Stimulated activated CD8-positive, alpha-beta memory T cell treated with anti-CD3 and anti-CD28 coated beads, Interleukin-7, amount 100 ng/mL, for 24 hours (primary cell): ENCODE results near the gene RPTOR.
"Not testable (repeated sequence)": the region's sequence is repeated elsewhere in the genome, so short reads cannot be mapped to it uniquely, and the experiment has no call there.

ENCODE experiments used
- DNase-seq: peaks from one replicate; pipeline ENCODE4 v3.0.0-alpha.2; 2020; ENCODE audit warnings: low read depth

Gene RPTOR

DNA sequence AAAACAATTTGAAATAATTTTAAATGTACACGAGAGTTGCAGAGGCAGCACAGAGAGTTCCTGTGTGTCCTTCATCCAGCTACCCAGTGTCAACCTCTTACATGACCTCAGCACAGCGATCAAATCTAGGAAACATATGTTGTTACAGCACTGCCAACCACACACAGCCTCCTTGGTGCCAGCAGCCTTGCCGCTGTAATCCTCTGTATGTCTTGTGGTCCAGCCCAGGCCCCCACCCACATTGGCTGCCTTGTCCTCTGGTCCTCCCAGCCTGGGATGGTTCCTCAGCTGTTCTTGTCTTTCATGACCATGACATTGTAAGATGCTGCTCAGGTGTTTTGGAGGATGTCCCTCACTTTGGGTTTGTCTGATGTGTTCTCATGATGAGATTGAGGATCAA, 178.0 kb downstream of the RPTOR start:
- no peak for DNase-seq

DNA sequence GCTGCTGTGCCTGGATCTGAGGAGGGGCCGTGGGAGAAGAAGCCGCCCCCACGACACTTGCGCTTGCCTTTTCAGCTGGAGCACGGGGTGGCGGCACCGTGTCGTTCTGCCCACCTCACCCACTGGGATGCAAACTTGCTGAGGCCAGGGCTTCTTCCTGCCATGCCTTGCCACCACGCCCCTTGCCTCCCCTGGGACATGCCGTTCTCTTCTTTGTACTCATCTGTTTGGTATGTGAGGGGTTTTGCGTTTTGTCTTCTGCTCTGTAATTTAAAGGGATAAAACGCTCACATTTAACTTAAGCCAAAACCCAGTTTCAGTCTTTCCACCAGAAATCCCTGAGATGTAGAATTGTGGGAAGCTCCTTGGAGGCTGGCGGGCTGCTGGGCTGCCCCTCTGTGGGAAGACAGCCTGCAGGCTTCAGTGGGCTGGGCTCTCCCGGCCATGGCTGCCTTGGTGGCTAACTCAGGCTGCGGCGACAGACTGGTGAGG, 180.2 kb downstream of the RPTOR start:
- no peak for DNase-seq

DNA sequence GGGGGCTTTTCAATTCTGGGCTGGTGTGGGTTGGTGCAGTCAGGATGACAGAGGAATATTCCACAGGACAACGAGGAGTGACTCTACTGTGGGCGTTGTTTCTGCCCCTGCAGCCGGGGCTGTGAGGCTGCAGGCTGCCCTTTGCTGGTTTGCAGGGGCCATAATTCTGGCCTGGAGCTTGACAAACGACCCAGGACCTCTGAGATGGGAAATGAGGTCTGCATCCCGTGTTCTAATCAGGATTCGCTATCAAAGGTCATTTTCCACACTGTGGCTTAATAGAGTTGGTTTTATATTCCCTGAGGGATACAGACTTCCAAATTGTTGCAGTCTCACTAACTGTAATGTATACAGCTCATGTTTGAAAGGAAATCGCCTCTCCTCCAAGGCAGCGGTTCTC, 180.9 kb downstream of the RPTOR start:
- DNase-seq: no peak

DNA sequence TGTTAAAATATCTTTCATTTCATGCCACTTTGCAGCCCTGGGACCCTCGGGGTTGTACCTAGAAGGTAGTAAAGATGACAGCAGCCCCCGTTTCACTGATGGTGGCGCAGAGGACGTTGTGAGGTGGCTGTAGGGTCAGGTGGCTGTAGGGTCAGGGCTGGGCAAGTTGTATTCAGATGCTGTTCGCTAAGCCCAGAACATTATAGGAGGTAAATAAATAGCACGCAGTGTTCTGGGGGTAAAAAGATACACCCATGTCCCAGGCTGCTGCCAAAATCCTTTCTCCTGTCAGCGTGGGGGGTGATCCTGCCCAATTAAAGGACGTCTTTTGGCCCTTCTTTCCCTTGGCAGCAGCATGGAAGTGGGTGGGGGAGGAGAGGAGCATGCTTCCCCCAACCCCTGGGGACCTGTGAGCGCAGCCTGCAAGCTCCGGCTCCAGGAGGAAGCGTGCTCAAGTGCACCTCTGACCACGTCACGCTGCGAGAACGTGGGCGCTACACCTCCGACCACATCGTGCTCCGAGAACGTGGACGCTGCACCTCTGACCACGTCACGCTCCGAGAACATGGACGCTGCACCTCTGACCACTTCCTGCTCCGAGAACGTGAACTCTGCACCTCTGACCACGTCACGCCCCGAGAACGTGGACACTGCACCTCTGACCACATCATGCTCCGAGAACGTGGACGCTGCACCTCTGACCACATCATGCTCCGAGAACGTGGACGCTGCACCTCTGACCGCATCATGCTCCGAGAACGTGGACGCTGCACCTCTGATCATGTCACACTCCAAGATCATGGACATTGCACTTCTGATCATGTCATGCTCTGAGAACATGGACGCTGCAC, 182.1 kb downstream of the RPTOR start:
- DNase-seq: no peak

DNA sequence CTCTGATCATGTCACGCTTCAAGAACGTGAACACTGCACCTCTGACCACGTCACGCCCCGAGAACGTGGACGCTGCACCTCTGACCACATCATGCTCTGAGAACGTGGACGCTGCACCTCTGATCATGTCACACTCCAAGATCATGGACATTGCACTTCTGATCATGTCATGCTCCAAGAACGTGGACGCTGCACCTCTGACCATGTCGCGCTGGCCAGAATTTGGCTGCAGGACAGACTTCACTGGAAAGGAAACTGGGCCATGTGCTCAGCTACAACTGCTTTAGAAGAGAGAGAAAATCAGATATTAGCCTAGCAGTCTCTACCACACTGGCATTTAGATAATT, 182.7 kb downstream of the RPTOR start:
- no peak for DNase-seq

DNA sequence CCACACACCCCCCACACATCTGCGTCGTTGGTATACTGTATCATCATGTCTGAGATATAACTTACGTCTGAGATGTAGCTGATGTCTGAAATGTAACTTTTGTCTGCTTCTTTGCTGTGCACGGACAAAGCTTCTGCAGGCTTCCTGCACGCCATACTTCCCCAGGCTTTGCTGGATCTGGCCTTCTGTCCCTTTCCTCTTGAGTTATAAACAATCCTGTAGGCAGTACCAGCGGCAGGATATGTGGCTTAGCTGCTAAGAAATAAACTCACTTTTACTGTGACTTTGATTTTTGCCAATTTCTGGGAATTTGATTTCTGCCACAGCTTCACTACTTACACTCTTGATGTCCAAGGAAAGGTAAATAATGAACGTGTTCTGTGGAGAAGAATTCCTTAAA, 184.4 kb downstream of the RPTOR start:
- no peak for DNase-seq

DNA sequence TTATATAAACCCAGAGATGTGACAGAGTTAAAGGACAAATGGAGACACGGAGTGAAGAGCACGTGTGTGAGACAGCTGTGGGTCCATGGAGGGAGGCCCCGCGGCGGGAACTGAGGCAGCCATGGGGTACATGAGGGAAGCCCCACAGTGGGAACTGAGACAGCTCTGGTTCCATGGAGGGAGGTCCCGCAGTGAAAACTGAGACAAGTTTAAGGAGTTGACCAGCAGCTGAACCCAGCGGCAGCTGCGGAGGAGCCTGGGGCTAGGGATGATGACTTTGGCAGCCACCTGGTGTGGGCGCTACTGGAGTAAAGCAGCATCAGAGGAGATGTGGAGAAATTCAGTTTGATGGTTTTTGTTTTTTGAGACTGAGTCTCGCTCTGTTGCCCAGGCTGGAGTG, 185.1 kb downstream of the RPTOR start:
- DNase-seq: no peak

DNA sequence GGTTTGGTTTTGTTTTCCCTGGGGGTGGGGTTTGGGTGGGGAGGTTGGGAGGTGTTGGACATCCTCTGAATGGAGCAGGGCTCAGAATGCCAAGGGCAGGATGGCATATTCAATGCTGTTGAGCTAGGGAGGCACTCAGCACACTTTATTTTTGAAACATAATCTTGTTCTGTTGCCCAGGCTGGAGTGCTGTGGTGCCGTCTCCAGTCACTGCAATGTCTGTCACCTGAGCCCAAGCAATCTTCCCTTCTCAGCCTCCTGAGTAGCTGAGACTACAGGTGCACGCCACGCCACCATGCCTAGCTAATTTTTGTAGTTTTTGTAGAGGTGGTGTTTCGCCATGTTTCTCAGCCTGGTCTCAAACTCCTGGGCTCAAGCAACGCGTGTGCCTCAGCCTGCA, 186.1 kb downstream of the RPTOR start:
- DNase-seq: no peak

DNA sequence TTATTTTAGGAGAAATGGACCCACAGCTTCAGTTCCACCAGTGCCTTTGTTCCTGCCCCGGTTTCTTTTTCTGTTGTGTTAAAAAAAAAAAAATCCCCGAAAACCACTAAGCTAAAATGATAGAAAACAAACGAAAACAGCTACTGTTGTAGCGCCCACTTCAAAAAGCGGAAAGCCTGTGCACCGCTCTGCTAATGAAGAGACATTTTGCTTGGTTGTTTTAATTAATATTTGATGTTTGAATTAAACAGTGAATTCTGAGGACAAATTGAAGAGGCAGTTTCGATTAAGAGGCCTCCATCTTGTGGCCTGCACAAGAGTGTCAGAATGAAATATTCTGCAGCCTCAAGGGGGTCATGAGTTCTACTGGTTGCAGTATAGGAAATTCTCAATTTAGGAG, 186.7 kb downstream of the RPTOR start:
- DNase-seq: no peak

DNA sequence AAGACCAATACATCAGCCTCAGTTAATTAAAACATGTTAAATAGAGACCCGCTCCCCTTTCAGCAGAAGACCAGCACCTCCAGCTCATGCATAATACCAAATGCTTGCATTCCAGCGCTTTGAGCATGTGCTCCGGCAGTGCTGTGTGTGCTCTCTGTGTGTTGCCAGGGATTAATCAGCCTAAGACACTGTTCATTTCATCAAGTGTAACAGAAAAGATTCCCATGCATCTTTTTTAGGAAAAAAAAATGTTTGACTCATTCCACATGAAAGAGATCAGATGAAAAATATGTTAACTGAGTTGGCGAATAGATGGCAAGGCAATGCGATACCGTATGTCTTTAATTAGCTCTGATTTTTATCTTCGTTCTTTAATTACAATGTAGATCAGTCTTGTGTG, 187.6 kb downstream of the RPTOR start:
- DNase-seq: no peak

DNA sequence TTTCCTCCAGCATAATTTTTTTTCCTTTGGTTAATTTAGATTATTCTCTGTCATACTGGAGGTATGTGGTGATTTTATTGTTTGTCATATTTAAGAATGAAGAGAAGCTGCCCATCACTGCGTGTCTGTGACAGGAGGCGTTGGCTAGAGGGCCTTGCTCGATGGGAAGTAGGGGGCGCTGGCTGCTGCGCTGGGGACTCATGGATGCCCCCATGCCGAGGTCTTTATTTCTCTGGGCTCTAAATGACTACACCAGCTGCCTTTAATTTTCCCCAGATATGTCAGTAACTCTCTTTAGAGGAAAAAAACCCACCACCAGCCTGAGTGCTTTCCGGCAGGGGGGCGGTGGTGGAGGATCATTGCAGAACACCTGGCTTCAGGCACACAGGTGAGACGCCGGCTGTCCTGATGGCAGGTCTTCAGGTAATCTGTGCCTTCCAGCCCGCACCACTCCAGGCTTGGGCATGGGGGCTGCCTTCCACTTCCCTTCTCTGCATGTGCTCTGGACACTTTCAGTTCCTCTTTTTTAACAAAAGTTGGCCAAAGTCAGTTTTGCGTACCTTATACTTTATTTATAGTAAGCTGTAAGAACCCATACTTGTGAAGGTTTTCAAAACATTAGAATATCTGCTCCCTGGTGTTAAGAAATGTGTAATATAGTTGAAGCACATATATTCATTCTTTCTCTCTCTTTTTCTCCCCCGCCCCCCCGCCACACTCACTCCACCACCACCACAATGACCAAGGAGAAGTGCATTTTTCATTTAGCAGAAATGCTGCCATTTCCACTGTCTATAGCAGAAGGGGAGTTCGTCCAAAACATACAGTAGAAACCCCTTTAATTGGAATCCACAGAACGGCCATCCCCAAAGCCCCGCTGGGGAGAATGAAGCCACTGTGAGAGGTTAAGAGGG, 192.7 kb downstream of the RPTOR start:
- DNase-seq: no peak

DNA sequence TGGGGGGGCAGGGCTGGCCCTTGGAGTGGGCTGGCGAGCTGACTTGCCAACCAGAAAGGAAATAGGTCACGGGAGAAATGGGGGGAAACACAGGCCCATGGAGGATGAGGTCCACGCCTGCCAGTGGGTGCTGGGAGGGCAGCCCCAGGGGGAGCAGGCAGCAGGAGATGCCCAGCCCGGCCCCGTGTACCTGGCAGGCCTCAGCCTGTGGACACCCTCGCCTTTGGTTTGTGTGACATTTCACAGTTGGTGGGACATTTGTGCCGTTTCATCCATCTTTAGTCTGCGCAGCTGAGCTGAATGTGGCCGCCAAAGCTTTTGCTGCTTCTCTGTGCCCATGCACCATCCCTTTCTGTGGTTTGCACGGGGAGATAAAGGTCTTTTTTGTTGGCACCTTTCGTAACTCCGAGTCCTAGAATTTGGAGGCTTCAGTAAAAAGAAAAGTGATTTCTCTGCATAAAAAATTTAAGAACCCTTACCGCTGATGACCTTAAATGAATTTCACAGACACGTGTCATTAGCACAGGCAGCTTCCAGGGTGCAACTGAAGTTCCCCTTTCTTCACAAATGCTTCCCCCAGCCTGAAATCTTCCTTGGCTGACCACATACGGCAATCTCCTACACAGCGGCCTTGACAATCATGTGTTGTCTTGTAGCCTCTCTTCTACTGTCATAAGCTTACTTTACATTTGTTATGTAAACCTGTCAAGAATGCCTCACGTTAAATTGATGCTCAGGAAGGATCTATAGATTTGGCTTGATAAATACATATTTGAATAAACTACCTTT, 193.6 kb downstream of the RPTOR start:
- DNase-seq: no peak

DNA sequence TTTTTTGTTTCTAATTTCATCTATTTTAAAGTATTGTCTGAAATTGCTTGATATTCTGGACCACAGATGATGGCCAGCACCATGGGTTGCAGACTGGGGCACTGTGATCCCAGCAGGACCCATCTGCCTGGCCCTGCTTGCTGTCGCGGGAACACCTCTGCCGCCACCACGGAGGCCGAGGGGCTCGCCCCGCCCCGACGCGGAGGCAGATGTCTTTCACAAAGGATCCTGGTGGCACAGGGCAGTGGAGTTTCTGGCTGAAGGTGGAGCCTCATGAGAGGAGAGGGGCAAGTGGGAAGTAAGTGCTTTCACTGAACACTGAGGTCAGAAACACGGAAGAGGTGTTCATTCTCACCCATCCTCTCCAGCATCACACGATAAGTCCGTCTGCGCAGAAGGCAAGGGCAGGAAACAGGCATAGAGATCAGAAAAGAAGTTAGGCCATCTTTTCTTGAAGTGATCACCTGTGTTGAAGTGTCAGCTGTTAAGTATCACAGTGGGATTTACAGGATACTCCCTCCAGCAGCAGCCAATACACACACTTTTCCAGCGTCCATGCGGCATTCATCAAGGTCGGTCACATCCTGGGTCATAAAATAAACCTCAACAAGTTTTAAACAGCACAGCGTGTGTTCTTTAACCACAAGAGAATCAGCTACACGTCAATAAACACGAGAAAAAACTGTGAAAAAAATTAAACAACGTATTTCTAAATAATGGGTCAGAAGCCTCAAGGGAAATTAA, 194.5 kb downstream of the RPTOR start:
- DNase-seq: no peak

DNA sequence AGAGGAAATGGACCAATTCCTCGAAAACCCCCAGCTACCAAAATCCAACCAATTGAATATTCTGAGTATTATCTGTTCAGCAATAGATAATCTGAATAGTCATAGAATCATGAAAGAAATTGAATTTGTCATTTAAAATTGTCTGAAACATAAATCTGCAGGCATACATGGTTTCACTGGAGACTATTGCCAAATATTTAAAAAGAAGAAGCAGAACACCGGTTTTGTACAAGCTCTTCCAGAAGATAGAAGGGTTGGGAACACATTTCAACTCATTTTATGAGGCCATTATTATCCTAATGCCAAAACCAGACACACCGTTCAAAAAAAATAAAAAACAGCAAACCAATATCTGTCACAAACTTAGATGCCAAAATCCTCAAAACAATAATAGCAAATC, 195.5 kb downstream of the RPTOR start:
- no peak for DNase-seq

DNA sequence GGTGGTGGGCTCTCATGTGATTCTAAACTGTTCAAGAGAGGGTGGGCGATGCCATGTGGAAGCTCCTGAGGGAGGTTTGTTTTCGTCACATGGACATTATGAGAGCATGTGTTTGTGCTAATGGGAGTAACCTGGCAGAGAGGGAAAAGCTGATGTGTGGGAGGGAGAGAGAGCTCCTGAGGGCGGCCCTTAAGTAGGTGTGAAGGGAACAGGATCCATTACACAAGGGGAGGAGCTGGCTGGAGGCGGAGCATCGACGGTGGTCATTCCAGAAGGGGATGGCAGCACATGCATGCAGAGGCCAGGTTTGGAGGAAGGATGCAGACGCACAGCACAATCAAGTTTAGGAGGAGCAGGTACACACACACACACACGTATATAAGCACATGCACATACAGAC, 197.5 kb downstream of the RPTOR start:
- DNase-seq: no peak

DNA sequence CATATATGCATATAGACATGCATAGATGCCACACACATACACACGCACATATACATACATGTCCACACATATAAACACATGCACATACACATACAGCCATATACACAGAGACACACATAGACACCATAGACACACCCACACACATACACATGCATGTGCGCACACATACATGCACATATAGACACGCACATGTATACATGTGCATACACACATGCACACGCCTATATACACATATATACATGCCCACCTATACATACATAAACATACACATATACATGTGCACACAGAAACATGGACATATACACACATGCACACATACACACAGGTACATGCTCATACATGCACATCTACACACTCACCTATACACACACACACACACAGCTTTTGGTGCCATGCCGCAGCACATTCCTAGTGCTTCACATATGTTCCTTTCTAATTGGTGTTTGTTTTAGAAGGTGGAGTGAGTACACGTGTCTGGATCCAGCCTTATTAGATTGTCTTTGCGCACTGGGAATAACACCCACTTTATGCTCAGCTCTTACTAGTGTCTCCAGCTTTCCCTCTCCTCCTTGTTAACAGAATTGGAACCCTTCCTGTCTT, 198.0 kb downstream of the RPTOR start:
- no peak for DNase-seq

DNA sequence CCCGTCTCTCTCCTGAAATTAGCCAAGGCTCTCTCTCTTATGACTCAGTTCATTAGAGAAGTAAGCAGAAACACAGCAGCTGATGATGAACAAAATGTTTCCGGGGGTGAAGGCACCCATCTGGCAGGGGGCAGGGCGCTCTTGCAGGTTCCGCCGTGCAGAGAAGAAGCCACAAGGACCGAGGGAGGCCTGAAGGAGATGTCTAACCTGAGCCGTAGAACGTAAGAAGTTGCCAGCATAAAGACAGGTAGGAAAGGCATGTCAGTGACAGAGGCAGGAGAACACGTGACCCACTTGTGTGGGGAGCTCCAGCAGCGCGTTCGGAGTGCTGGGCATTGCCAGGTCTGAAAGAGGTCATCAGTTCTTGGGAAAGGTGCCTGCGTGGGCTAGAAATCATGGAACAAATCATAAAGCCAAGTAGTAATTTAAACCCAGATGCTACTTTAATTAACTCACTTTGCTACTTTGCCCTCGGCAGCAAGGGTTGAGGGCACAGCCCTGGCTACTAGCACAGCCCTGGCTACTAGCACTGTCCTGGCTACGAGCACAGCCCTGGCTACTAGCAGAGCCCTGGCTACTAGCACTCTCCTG, 198.6 kb downstream of the RPTOR start:
- DNase-seq: no peak

DNA sequence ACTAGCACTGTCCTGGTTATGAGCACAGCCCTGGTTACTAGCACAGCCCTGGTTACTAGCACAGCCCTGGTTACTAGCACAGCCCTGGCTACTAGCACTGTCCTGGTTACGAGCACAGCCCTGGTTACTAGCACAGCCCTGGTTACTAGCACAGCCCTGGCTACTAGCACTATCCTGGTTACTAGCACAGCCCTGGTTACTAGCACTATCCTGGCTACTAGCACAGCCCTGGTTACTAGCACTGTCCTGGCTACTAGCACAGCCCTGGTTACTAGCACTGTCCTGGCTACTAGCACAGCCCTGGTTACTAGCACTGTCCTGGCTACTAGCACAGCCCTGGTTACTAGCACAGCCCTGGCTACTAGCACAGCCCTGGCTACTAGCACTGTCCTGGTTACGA, 199.3 kb downstream of the RPTOR start:
- DNase-seq: not testable (repeated sequence)

DNA sequence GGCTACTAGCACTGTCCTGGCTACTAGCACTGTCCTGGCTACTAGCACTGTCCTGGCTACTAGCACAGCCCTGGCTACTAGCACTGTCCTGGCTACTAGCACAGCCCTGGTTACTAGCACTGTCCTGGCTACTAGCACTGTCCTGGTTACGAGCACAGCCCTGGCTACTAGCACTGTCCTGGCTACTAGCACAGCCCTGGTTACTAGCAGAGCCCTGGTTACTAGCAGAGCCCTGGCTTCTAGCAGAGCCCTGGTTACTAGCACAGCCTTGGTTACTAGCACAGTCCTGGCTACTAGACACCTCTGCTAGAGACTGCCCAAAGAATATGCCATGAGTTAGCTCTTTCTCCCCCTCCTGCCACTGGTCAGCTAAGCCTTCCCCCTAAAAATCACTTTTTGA, 200.1 kb downstream of the RPTOR start:
- DNase-seq: not testable (repeated sequence)

DNA sequence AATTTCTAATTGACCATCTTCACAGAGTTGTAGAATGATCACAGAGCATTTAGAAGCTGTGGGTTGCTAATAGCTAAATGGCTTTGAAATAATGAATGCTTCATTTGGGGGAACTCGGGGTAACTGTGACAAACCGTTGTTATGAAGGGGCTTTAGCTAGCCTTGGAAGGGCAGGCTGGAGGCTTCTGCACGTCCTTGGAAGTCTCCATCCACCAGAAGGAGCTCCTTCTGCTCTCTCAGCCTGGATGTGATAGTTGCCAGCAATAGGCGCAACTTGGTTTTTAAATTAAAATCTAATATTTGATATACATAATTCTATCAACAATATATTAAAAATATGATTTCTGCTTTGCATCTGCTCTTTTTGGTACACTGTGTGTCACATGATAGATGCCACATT, 200.5 kb downstream of the RPTOR start:
- no peak for DNase-seq
